Dermis microvascular lymphatic vessel endothelial cell (primary cell): ENCODE data around the gene SARDH. TPM values are rescaled to one million over a fixed set of nuclear protein-coding genes. Genes with fewer than 3 reads are reported as not detected.
"Not testable (repeated sequence)": the region's sequence is repeated elsewhere in the genome, so short reads cannot be mapped to it uniquely, and the experiment has no call there.

Source experiments
- DNase-seq, 2 donors: peaks; one replicate each; pipeline versions ENCODE4 v3.0.0 to v3.0.0-alpha.2; 2010; ENCODE audit warnings: low read depth in 2 of 2
- total RNA-seq: library from RNA; depleted of rRNA; stranded (reverse); fragments of >200 nt; gene quantifications from 2 replicates; pipeline ENCODE4 v1.2.1, GENCODE V29; 2014

The SARDH gene
- total RNA-seq, 1 donor from 2014 or later = under 0.01 TPM

GRCh38 chr9:133685653-133686609 lies 52.2 kb downstream of the SARDH start:
- no peak for DNase-seq

DNA sequence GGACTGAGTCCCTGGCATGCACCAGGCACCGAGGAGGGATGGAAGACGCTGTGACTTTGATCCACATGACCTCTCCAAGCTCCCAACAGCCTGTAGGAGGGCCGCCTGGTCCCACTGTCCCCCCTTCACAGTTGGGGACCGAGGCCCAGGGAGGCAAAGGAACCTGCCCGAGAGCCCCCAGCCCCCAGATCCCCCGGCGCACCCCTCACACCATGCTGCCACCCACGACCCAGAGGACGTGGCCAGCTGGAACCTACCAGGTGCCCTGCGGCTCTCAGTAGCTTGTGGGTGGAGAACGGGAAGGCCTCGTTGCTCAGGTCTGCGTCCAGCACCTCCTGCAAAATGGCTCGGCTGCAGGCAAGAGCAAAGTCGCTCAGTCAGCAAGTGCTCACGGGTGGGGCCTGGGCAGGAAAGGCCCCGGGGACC lies 53.2 kb downstream of the SARDH start:
- no peak for DNase-seq

GRCh38 chr9:133684121-133684935 lies 53.8 kb downstream of the SARDH start:
- no peak for DNase-seq

GRCh38 chr9:133683586-133684120 lies 54.5 kb downstream of the SARDH start:
- DNase-seq = peak in 1 of 2 donors; percentile 30

GRCh38 chr9:133682818-133683585 lies 55.1 kb downstream of the SARDH start:
- no peak for DNase-seq

DNA sequence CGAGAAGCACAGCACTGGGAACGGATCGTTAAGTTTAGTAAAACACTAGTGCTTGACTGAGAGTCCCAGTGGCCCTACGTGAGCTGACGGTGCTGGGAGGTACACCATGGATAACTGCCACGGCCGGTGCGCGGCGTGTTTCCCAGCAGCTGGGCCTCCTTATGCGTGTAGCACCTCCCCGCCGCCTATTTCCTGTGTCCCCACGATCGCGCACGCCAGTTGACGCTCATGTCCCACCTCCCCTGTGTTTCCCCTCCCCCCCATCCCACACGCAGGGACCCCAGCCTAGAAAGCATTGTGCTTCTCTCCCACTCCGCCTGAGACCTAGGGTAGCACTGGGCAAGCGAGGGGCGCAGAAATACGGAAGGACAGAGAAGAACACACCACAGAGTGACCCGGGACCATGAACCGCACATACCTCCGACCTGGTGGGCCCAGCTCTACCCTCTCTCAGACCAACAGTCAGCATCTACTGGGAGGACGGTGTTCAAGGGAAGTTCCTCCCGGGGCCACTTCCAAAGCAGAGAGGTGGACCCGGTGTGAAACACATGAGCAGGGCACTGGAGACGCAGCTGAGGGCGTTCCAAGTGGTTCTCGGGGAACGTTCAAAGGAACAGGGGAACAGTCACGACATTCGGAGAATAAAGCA lies 56.4 kb downstream of the SARDH start:
- no peak for DNase-seq

GRCh38 chr9:133680976-133681657 lies 57.0 kb downstream of the SARDH start:
- DNase-seq = no peak

DNA sequence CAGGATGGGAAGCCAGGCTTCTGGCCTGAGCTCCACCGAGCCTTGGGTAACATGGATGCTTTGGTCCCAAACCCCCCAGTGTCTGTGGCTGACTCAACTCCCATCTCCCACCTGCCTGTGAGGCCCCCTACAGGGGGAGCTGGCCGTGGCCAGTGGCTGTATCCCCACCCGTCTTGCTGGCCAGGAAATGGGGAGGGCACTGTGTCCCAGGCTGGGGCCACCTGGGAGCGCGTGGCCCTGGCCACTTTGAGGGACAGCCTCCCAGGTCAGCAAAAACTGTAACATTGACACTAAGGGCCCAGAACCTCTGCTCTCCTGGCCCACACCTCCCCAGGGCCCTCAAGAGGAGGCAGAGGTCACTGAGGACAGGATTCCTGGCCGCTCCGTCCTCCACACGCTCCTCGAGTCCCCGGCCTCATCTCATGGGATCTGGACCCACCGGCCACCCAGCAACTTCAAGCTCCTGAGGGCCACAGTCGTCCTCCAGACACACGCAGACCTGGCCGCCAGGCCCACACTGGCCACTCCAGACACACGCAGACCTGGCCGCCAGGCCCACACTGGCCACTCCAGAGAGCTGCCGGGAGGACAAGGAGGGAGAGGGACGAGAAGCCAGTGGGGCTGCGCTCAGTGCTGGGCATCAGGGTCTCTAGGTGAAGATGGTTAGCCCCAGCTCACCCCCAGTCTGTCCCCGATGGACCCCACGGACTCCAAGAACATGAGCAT lies 57.7 kb downstream of the SARDH start:
- no peak for DNase-seq

- DNase-seq = no peak
These were observed 58.6 kb downstream of the SARDH start for GRCh38 chr9:133679466-133680061.

- DNase-seq = no peak
These were observed 59.1 kb downstream of the SARDH start for GRCh38 chr9:133679056-133679455.

GRCh38 chr9:133677126-133678010 lies 60.8 kb downstream of the SARDH start:
- DNase-seq = no peak

- DNase-seq = no peak
These were observed 61.7 kb downstream of the SARDH start for GRCh38 chr9:133676450-133676849.

GRCh38 chr9:133675796-133676195 lies 62.4 kb downstream of the SARDH start:
- DNase-seq = not testable (repeated sequence)

DNA sequence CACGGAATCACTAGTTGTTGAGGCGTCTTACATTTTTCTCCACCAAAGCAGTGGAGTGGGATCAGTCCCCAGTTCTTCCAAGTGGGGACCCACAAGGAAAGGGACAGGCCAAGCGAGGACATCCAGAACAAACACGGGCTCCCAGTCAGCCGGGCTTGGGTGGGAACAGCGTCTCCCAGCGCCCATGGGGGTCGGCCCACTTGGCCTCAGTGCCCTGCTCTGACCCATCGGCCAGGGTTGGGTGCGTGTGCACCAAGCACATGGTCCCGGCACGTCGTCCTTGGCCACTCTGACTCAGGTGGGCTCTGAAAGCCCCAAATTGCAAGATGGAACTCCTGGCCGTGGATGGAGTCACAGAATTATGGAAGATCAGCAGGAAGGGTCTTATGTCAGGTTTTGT lies 64.1 kb downstream of the SARDH start:
- DNase-seq = no peak

DNA sequence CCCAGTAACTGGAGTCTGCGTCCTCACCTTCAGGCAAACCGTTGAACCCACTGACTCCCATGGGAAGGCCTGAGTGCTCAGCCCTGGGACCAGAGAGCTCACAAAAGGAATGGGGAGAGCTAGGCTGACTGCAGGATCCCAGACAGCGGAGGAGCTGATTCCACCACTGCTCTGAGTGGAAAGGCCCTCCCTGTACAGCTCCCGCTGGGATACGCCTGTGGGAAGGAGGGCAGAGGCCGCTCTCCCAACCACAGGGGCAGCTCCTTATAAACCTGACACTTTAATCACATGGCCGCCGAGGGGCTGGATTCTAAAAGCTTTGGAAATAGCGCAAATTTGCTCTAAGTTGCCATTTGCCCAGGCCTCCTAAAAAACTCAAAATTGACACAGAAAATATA lies 64.9 kb downstream of the SARDH start:
- no peak for DNase-seq

- DNase-seq = no peak
These were observed 65.5 kb downstream of the SARDH start for GRCh38 chr9:133672503-133673257.

DNA sequence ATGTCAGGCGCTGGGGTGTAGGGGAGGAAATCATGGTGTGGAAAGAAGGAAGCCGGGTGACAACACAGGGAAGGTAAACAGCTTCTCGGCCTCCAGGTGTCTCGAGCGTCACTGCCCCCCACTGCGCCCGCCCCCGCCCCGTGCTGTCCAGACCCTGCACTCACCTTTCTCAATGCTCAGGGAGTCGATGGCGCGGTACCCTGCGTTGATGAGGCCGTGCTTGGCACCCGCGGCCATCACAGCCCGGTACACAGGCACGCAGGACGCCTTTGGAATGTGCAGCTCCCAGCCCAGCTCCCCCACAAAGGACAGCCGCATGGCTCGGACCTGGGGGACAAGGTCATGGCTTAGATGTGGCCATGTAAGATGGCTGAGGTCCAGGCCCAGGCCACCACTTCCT lies 66.8 kb downstream of the SARDH start:
- DNase-seq = no peak
